GM19238 (cell line): ENCODE measurements around the gene POFUT2.
"Not testable (repeated sequence)": the region's sequence is repeated elsewhere in the genome, so short reads cannot be mapped to it uniquely, and the experiment has no call there.

Experiments
- DNase-seq: peaks from one replicate; pipeline ENCODE4 v3.0.0; 2011; ENCODE audit warnings: low spot score; ENCODE audit not compliant: insufficient read length

The POFUT2 gene

GRCh38 chr21:45310459-45310858 is 22.8 kb upstream of the POFUT2 start:
- no peak for DNase-seq

DNA sequence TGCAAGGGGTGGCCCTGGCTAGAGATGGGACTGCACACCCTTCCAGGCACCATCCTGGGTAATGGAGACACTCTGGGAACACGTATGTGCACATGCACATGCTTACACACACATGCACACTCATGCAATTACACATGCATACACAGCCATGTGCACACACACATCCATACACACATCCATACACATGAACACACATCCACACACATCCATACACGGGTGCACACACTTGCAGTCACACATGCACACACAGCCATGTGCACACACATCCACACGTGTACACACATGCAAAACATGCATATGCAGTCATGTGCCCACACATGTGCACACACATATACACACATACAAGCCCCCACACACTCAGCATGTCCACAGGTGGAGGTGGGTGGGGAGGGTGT is 22.3 kb upstream of the POFUT2 start:
- DNase-seq: no peak

DNA sequence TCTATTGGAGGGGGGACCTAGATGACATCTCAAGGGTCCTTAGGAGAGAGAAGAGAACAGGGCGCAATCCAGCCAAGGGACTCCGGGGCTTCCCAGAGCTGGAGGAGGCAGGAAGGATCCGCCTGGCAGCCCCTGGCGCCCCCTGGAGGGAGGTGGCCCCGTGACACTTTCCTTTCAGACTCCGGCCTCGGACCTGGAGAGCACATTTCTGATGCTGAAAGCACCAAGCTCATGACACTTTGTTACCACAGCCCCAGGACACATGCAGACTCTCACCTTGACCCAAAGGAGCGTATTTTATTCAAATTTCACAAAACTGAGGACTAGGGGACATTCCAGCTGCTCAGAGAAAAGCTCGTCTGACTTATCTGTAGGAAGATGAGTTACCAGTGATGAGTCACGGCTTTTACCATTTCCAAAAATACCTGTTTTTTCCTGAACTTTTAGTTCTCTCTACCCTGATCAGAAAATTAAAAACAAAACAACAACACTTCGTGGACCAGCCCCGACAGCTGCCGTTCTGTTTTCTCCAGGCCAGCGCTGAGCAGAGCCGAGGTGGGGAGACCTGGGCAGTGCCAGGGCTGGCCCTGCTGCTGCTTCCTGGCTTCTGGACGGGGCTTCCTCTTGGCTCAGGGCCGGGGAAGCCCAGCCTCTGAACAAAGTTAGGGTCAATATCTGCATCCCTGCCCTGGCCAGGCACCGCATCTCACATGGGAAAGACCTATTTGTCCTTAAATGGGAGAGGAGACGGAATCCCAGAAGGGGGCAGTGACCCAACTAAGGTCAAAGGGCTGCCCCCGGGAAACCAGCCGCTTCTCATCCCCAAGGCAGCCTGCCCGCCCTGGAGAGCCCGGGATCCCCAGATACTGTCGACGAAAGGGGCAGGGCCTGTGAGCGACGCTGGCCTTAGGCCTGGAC is 21.6 kb upstream of the POFUT2 start:
- no peak for DNase-seq

DNA sequence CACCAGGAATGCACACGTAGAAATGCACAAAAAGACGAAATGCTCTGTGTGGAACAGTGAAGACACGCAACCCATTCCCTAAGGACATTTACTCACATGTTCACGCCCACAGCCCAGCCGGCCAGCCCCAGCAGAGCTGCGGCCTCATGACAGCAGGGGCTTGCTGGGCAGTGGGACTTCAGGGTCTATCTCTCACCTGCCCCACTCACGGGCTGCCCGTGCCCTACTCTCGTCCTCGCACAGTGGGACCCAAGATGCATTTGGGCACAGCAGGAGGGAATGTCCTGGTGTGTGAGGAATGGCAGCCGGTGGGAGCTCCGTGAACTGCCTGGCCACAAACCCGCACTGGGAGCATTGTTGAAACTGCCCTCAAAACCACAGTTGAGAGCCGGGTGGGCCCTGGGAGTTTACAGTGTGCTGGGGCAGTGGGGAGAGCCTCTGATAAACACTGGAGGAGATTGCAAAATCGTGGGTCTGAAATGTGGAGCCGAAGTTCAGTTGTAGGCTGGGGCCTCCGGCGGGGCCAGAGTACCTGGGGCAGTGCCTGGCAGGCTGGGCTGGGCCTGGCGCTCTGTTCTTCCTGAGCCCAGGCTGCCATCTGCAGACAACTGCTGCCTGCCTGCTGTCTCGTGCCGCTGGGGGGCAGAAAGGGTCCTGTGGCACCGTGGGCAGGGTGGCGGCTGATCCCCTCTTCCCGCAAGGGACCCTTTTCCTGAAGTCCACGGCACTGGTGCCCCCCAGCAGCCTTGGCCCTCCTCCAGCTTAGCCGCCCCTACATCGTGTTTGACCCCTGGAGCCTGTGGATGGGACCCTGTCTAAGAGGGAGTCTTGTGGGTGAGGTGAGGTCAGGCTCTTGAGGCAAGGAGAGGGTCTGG is 20.7 kb upstream of the POFUT2 start:
- no peak for DNase-seq

DNA sequence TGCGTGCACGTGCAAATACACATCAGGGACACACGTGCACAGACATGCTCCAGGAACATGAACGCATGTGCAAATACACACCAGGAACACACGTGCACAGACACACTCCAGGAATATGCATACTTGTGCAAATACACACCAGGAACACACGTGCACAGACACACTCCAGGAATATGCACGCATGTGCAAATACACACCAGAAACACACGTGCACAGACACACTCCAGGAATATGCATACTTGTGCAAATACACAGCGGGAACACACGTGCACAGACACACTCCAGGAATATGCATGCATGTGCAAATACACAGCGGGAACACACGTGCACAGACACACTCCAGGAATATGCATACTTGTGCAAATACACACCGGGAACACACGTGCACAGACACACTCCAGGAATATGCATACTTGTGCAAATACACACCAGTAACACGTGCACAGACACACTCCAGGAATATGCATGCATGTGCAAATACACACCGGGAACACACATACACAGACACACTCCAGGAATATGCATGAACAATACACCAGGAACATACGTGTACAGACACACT is 20.0 kb upstream of the POFUT2 start:
- not testable (repeated sequence) for DNase-seq

DNA sequence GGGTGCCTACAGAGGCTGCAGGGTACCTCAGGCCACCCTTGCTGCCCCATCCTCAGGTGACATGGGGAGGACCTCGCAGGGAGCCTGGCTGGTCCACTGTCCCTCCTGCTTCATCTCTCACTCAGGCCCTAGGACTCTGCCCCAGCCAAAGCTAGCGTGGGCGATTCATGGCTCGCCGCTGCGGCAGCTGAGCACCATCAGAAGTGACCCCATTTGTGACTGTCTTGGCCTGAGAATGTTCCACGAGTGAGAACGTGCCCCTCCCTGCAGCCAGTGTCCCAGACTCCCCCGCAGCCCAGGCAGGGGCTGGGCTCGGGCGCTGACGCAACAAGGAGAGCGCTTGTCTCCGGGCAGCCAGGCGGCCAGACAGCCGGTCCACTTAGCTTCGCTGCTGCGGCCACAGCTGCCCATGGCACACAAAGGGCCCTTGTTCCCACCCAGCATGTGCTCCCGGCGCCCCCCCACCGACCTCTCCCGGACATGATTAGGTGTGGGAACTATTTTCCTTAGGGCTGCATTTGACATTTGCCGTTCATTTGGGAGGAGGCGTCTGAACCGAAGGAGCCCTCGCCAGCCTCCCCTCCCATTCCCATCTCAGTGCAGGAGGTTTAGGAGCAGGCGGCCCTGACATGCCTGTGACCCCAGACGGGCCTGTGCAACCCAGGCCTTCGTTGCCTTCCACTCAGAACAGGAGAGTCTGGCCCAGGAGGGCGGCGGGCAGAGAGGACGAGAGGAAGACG is 19.3 kb upstream of the POFUT2 start:
- no peak for DNase-seq

GRCh38 chr21:45306453-45306831 is 18.7 kb upstream of the POFUT2 start:
- no peak for DNase-seq

- DNase-seq: no peak
These were observed 18.1 kb upstream of the POFUT2 start for GRCh38 chr21:45305836-45306235.

GRCh38 chr21:45304945-45305344 is 17.2 kb upstream of the POFUT2 start:
- no peak for DNase-seq

DNA sequence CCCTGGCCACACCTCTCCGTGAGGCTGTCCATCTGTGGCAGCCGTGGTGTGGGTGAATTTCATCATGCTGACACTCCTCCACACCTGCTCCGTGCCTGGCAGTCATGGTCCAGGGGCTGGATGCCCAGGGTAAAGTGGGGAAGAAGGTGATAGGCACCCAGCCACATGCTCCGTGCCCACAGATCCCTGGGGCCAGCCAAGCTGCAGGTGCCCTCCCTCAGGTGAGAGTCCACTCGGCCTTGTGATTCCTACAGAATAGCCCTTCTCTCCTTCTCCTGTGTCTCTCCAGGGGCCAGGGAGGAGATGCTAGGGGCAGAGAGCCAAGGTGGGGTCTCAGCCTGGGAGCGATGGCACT is 16.8 kb upstream of the POFUT2 start:
- DNase-seq: no peak

- DNase-seq: no peak
These were observed 16.2 kb upstream of the POFUT2 start for GRCh38 chr21:45303751-45304475.

DNA sequence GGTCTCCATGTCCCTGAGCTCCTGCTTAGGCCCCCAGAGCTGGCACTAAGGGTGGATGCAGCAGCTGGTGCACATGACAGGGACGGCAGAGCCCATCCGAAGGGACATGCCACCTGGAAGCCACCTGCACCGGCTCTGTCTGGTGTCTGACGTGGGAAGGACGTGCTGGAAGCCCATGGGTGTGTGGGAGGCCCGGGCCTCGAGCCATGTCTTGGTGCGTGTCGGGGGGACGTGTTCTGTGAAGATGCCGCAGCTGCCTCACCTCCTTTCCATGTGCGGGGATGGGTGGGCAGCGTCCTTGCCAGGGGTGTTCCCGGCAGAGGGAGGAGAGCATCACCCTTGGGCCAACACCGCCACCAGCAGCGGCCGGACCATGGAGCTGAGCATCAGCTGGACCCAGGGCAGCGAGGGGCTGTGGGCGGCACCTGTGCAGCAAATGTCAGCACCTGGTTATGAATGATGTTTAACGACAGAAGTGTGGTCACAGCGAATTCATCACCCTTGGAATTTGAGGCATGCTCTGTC is 15.5 kb upstream of the POFUT2 start:
- no peak for DNase-seq

DNA sequence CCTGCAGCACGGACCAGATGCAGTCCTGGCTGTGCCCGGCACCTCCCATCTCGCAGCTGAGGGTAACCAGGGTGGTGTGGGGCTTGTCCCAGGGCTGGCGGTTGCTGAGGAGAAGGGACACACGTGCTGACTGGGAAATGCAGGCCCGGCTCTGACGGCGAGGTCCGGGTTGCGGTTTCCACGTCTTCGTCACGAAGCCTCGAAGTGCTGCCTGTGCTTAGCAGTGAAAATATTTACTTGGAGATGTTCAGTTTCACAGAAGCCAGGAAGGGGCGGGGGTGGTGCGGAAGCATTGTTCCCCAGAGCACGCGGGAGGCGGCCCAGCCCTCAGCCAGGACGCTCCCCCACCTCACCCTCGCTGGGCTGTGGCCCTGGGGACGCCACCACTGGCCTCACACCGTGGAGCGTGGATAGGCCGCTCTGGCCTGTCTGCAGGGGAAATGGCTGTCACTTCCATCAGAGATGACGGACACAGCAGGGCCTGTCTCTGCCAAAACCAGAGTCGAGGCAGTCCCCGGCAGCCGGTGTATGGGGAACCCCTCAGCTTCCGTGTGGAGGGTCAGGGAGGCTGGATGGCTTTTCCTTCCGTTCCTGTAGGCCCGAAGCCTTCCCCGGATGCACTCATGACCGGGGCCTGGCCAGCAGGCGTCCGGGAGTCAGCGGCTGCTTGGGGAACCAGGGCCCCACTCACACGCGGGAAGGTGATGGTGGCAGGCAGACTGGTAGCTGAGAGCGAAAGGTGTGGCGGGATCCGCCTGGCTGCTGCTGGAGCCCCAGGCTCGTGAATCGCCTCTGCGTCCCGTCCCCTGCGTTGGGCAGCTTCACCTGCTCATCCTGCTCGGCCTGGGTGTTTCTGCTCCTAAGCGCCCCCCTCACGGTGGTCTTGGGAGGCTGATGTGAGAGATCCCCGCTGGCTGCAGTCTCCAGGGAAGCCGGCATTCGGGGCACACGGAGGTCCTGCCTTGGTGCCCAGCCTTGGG is 14.7 kb upstream of the POFUT2 start:
- no peak for DNase-seq

GRCh38 chr21:45301521-45302081 is 13.9 kb upstream of the POFUT2 start:
- no peak for DNase-seq

DNA sequence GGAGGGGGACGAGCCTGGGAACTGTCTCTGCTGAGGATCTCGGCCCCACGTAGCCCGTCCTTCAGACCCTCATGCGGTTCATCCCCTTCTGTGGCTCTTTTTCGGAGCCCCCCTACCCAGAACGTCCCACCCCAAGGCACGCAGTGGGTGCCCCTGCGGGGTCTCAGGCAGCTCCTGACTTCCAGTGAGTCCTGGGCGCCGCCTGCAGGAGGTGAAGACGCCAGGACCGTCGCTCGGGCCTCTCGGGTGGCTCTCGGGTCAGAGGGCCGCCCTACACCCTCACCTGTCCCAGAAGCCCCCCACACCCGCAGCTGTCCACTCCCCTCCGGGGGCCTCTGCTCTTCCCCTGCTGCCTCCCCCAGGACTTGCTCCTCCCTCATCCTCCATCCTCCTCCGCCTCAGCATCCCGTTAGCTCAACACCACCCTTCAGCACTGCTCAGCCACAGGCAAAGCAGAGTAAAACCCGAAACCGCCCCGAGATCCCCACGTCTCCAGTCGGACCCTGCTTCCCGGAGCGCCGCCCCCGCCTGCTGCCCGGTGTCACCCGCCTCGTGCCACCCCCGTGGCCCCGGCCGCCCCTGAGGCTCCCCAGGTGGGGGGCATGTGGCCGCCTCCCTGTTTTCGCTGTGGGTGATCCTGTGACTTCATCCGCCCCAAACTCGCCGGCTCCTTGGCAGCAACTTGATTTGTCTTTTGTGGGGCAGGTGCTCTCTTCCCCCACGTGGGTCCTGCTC is 13.3 kb upstream of the POFUT2 start:
- DNase-seq: no peak

GRCh38 chr21:45299864-45300785 is 12.4 kb upstream of the POFUT2 start:
- DNase-seq: no peak
